Stimulated activated naive CD8-positive, alpha-beta T cell treated with anti-CD3 and anti-CD28 coated beads, Interleukin-15, Interleukin-2, amounts not matched to agents 100 U/mL and 50 U/mL, for 24 hours (primary cell): ENCODE results near the gene TMEM233.

Experiments
- ATAC-seq: fragments of 150-1000 bp; cut with Tn5 transposase; one replicate; pipeline ENCODE4 v1.10.0; 2021
- DNase-seq: peaks from one replicate; pipeline ENCODE4 v3.0.0; 2021

TMEM233 gene

DNA sequence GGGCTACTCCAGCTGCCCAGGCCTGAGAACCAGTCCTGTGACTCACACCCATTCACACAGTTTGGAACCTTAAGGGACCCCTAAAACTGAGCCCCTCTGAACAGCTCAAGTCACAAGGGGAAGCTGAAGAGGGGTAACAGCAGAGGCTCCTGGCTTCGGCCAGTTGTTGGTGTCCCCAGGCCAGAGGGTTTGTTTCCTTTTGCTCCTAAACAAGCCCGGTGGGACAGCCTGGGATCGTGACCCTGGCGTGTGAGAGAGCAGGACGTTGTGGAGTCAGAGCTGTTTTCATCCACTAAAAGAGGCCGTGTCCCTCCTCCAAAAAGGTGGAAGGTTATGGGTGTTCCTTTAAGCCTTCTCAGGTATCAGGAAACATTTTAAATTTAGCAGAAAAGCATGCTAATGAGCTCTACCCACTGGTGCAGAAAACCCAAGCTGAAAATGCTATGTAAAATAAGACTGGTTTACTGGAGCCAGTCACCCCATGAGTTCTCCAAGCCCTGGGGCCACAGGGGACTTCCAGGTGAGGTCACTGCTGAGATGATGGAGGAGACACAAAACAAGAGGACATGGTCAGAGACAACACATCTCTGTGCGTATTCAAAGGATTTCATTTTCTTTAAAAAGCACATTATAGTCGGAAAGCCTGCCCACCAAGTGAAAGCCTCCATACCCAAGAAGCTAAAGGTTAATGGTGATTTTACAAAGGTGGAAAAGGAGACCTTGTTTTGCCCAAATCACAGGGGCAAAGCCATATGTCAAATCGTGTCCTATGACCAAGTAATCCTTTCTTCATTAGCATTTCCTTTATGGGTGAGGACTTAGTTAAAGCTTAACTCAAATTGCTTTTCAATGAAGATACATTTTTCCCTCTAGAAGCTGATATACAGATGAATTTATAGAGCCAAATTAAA, 88.4 kb downstream of the TMEM233 start:
- ATAC-seq (peak; percentile 57), DNase-seq (peak; percentile 28)

DNA sequence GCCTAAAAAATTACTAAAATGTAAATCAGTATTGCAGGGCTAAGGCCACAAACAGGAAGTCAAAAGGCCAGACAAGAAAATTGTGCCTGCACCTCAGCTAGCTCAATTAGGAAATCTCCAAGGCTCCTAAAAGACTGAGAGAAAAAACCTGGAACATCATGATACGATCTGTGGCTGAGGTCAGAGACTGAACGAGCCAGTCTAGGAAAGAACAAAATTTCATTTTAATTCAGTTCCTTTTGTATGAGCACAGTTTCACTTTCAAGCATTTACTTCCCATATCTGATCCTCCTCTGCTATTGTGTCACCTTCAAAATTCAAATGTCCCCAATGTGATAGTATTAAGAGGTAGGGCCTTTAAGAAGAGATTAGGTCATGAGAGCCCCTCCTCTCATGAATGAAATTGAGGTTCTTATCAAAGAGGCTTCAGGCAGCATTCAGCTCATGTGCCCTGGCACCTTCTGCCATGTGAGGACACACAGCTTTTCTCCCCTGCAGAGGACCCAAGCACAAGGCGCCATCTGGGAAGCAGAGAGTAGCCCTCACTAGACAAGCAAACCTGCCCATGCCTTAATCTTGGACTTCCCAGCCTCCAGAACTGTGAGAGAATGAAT, 89.2 kb downstream of the TMEM233 start:
- DNase-seq: no peak
- ATAC-seq: no peak

GRCh38 chr12:119683413-119683812, 89.8 kb downstream of the TMEM233 start:
- no peak for ATAC-seq
- no peak for DNase-seq

DNA sequence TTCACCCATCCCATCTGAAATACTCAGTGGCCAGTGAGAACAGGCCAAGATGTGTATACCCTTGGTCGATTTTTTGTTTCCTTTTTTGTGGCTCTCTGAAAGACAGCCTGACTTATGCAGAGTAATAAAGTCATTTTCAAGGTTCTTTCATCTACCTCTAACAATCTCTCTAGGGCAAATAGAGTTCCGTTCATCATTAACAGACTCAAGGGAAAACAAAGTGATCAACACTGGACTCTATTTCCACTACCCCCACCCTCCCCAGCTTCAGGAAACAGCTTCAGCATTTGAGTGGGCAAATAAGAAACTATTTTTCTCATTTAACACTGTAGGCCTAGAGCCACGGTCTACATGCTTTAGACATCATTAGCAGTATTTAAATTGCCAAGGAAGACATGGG, 90.2 kb downstream of the TMEM233 start:
- DNase-seq (no peak), ATAC-seq (no peak)

DNA sequence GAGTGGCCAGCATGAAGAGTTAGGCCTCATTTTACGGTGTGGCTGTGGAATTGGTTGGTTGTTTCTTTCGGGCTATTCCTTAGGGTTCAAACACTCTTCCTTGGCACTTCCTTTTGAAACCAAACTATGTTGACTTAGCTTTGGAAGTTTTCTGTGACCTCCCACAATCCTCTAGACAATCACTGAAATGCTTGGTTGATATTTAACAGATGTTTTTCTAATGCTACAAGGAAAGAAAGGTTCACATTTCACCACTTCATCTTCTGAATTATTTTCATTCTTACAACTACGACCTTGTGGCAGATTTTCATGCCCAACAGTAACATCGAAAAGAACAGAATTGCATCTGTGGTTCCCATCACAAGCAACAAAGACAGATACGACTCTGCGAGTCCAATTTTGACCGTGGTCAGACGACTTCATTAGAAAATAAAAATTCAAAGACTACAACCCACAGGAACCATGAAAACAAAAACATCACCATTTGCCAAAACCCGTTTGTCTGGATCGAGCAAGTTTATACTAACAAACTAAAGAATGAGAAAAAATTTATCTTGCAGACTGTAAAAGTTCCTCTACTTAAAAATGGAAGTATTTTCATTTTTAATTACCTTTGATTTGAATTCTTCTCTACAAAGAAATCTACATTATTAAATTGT, 91.3 kb downstream of the TMEM233 start:
- DNase-seq (no peak), ATAC-seq (no peak)

GRCh38 chr12:119685375-119685774, 91.8 kb downstream of the TMEM233 start:
- ATAC-seq (no peak), DNase-seq (no peak)

DNA sequence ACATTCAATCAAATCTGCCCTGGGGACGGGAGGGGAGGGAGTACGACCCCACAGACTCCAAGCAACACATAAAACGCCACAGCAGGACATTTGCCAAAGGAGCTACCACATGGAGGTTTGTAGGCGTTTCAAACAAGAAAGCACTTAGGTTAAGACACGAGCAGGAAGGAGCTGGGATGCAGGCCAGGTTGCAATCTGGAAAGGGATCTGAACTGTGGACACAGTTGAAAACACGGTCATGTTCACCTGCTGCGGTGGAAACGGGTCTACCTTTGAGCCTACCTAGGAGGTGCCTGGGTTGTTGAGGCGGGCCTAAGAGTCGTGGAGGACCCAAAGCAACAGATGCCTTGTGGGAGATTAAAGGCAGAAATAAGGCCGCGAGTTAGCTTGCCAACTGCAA, 92.8 kb downstream of the TMEM233 start:
- ATAC-seq (no peak), DNase-seq (no peak)

DNA sequence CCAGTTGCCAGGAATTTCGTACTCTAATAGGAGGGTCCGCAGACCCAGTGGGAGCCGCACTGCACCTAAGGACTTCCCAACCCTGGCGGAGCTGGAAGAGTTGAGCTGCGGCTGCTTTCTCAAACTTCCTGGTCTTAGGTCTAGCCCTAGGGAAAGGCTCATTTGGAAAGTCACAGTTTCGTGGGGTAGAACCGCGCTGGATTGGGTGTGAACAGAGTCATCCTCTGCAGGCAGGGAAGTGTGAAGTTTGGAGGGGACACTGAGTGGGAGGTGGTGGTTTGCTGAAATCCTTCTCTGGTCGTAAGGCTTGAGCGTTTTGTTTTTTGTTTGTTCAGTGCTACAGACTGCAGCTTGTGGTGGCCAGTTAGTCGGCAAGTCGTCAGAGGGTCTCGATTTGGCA, 93.2 kb downstream of the TMEM233 start:
- DNase-seq: no peak
- no peak for ATAC-seq

GRCh38 chr12:119687406-119687805, 93.8 kb downstream of the TMEM233 start:
- no peak for ATAC-seq
- no peak for DNase-seq

DNA sequence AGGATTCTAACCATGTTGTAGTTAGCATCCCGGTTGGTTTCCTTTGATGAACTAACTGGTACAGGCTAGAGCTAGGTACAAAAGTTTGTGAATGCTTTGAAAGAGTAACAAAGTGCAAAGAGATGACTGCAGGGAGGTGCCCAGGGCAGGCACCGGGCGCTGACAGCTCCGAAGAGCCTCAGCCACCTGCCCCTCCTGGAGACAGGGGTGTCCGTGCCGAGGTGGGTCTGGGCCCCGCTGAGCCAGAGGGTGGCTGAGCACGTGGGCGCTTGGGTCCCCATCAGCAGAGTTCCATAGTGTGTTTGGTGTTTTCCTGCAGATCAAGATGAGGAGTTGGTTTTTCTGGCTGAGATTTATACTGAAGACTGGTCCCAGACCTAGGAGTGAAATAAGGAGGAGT, 94.3 kb downstream of the TMEM233 start:
- ATAC-seq (no peak), DNase-seq (no peak)

DNA sequence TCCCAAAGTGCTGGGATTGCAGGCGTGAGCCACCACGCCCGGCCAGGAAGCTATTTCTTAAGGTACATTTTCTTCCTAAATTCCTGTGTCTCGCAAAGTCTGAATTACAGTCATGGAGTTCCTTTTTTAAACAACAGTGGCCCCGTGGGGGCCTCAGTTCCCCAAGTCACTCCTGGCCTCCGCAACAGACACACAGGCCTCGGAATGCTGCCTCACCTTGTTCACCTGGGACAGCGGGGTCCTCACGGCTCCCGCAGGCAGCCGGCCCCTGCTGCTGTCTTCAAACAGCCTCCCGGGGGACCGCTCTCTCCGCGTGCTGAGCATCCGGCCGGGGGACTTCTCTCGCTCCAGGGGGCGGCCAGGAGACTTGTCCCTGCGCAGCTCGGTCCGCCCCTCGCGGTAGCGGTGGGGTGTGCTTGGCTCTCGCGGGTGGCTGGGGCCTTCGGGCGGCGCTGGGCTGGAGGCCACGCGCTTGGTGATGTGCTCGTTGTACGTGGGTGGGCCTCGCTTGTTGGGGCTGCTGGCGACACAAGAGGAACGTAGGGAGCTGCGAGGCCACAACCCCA, 96.4 kb downstream of the TMEM233 start:
- DNase-seq (no peak), ATAC-seq (no peak)

- DNase-seq: no peak
- no peak for ATAC-seq
Measured at GRCh38 chr12:119691202-119691810, 97.7 kb downstream of the TMEM233 start.

DNA sequence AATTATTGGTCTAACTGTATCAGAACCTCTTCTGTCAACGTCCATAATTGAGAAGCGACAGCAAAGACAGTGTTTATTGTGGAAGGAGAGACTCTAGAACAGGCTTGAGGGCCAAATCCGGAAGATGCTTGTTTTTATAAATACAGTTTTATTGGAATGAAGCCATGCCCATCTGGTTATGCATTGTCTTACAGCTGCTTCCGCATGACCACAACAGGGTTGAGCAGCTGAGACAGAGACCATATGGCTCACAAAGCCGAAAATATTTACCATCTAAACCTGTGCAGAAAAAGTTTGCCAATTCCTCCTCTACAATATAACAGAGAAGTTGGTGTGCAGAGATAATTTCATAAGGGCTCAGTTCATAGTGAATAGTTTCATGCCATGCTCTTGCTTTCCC, 98.8 kb downstream of the TMEM233 start:
- DNase-seq (no peak), ATAC-seq (no peak)
